ENCODE results near the gene NOD1. TPM values are rescaled to one million over a fixed set of nuclear protein-coding genes. Genes with fewer than 3 reads are reported as not detected.
A peak's percentile ranks its signal among the peaks of the same experiment; 100 is the strongest.

The NOD1 gene
- total and polyA plus RNA-seq, 2 of the 13 experiments (the other 11 are each of a cell fraction or from before 2014, with no cell fraction given) = 1.7 to 2.9 TPM

GRCh38 chr7:30502470-30503251, 24.1 kb upstream of the NOD1 start:
- no TSS peak for BruUV-seq (replicated peaks)
- no peak for FAIRE-seq
- ChIA-PET POLR2A (no interaction called here), CTCF (ENCODE audit: low intra/inter-chr PET ratio, low total read pairs) (no interaction called here)
- H3K4me2 ChIP-seq (ENCODE audit: low read depth, low read length) = peak overlapping the region; percentile 82
- peak overlapping the region in 1 of 3 experiments; percentile 86; a peak in 1 of 6 replicates for H3K4me3 ChIP-seq (replicated peaks in 1 of 3; ENCODE audit: insufficient read depth in 1 of 3, low read depth in 2 of 3, low read length in 3 of 3)
- H3K79me2 ChIP-seq (ENCODE audit: insufficient read depth, low read length) = peaks cover 42% of the 10 kb centered on the region
- no peaks in the 10 kb centered on the region for H4K20me1 ChIP-seq (ENCODE audit: insufficient read depth, low read length)
- ATAC-seq = no peak
- H3K27me3 ChIP-seq (ENCODE audit: control insufficient read depth in 1 of 2, insufficient read depth in 2 of 2, low read length in 2 of 2) = no peaks in the 10 kb centered on the region
- no peaks in the 10 kb centered on the region for H3K9me3 ChIP-seq (ENCODE audit: low read length)
- H3K4me1 ChIP-seq (ENCODE audit: insufficient read depth, low read length) = peaks cover 41% of the 10 kb centered on the region
- H2AFZ ChIP-seq (ENCODE audit: low read length) = no peak overlapping the region
- H3K27ac ChIP-seq (ENCODE audit: extremely low read length, insufficient read depth, low read length) = no peak overlapping the region
- 98% methylated on average over 2 of the region's 2 CpGs for WGBS (ENCODE audit: low lambda C conversion rate)
- no peak for DNase-seq (ENCODE audit: low spot score)
- peaks cover 0 to 6% of the 10 kb centered on the region in 2 experiments; a peak in 1 of 5 replicates for H3K36me3 ChIP-seq (replicated peaks in 1 of 2; ENCODE audit: control insufficient read depth in 1 of 2, insufficient read depth in 2 of 2, low read length in 2 of 2)
- in situ Hi-C loops (cut with HindIII; ENCODE audit: extremely low pct_ligation_motif_present, low pct_unique_long_range_greater_than_20kb) (no loop called here), intact Hi-C loops (cut with micrococcal nuclease; ENCODE audit: unreplicated experiment) (no loop called here)
- 0 out of 2 replicates have a peak overlapping the region, but pooled peaks have one; percentile 78 for H3K9ac ChIP-seq (ENCODE audit: insufficient read depth, low read depth, low read length)
- TF ChIP-seq ZHX1 (CRISPR knock-in tag; IDR thresholded peaks at IDR 0.05; ENCODE audit: low read depth) (no peak), HMGXB4 (CRISPR knock-in tag; IDR thresholded peaks at IDR 0.05; ENCODE audit: borderline replicate concordance in 1 of 2, low read depth in 1 of 2) (no peak), ZNF101 (CRISPR knock-in tag; IDR thresholded peaks at IDR 0.05; ENCODE audit: borderline replicate concordance, low read depth) (no peak), RORA (CRISPR knock-in tag; IDR thresholded peaks at IDR 0.05) (no peak), ZNF776 (CRISPR knock-in tag; IDR thresholded peaks at IDR 0.05) (no peak), KDM1A (CRISPR knock-in tag; IDR thresholded peaks at IDR 0.05) (no peak), ZNF674 (CRISPR knock-in tag; IDR thresholded peaks at IDR 0.05; ENCODE audit: low read depth) (no peak), ZNF367 (CRISPR knock-in tag; IDR thresholded peaks at IDR 0.05; ENCODE audit: borderline replicate concordance) (no peak), EED (CRISPR knock-in tag; IDR thresholded peaks at IDR 0.05) (no peak), ETV6 (CRISPR knock-in tag; conservative IDR thresholded peaks at IDR 0.05) (no peak), CCAR2 (optimal IDR thresholded peaks at IDR 0.05; ENCODE audit: low read depth, low read length) (no peak), ZNF251 (CRISPR knock-in tag; IDR thresholded peaks at IDR 0.05) (no peak), PCBP1 (IDR thresholded peaks at IDR 0.05; ENCODE audit: borderline replicate concordance, low read depth, low read length) (no peak), ZBTB49 (CRISPR knock-in tag; IDR thresholded peaks at IDR 0.05; ENCODE audit: borderline replicate concordance) (no peak), CENPBD1 (CRISPR knock-in tag; IDR thresholded peaks at IDR 0.05; ENCODE audit: borderline replicate concordance, low read depth) (no peak)

All from HepG2 (cell line).